Bronchial epithelial cell (primary cell): Measurements from ENCODE around the gene ANKS1B. TPM values are rescaled to one million over a fixed set of nuclear protein-coding genes. Genes with fewer than 3 reads are reported as not detected.
A peak's percentile ranks its signal among the peaks of the same experiment; 100 is the strongest.

ENCODE experiments used
- DNase-seq: peaks from one replicate; pipeline ENCODE4 v3.0.0-alpha.2; 2010; ENCODE audit warnings: low read depth
- FAIRE-seq: peaks from 2 replicates; lab custom pipeline; 2011; peaks lifted over from hg19 to GRCh38; lab: Jason Lieb, UNC
- H3K27me3 ChIP-seq: 2 replicates; pipeline ENCODE4 v1.5.1; 2011; ENCODE audit warnings: low read length; ENCODE audit not compliant: control insufficient read depth, insufficient read depth
- H3K36me3 ChIP-seq: 2 replicates; pipeline ENCODE4 v1.5.1; 2011; ENCODE audit warnings: low read length; ENCODE audit not compliant: control insufficient read depth, insufficient read depth
- H3K4me3 ChIP-seq: 2 replicates; pipeline ENCODE4 v1.5.1; 2011; ENCODE audit warnings: mild to moderate bottlenecking, low read depth, low read length, control low read depth
- CTCF ChIP-seq: IDR thresholded peaks from 2 replicates; pipeline ENCODE4 v1.5.1; 2011; ENCODE audit warnings: mild to moderate bottlenecking, moderate library complexity, low read length, control low read depth, inconsistent platforms; ENCODE audit not compliant: insufficient read depth, severe bottlenecking
- total RNA-seq: library from RNA; depleted of rRNA; stranded (reverse); fragments of >200 nt; gene quantifications from 2 replicates; pipeline ENCODE4 v1.2.1, GENCODE V29; 2014

The ANKS1B gene
- total RNA-seq, 1 donor from 2014 or later = 0.26 TPM

- peak; percentile 13 for DNase-seq
- Histone ChIP-seq H3K36me3 (no peaks in the 10 kb centered on the region), H3K27me3 (no peaks in the 10 kb centered on the region), H3K4me3 (no peak overlapping the region)
- TF ChIP-seq CTCF = no peak
- no peak for FAIRE-seq
Observed at GRCh38 chr12:99706736-99707473, 277.8 kb downstream of the ANKS1B start.

- no peak for FAIRE-seq
- no peaks in the 10 kb centered on the region for H3K27me3 ChIP-seq
- TF ChIP-seq CTCF = no peak
- H3K4me3 ChIP-seq = no peak overlapping the region
- DNase-seq = no peak
- no peaks in the 10 kb centered on the region for H3K36me3 ChIP-seq
Observed at GRCh38 chr12:99704458-99704857, 280.3 kb downstream of the ANKS1B start.

- no peaks in the 10 kb centered on the region for H3K27me3 ChIP-seq
- DNase-seq (no peak), FAIRE-seq (no peak)
- no peaks in the 10 kb centered on the region for H3K36me3 ChIP-seq
- H3K4me3 ChIP-seq = no peak overlapping the region
- TF ChIP-seq CTCF = no peak
Observed at GRCh38 chr12:99704036-99704435, 280.7 kb downstream of the ANKS1B start.

GRCh38 chr12:99700032-99700431 is 284.7 kb downstream of the ANKS1B start:
- no peak for TF ChIP-seq CTCF
- DNase-seq = no peak
- Histone ChIP-seq H3K4me3 (no peak overlapping the region), H3K27me3 (no peaks in the 10 kb centered on the region), H3K36me3 (no peaks in the 10 kb centered on the region)
- FAIRE-seq = no peak

- FAIRE-seq = no peak
Observed at GRCh38 chr12:99695050-99695449, 289.7 kb downstream of the ANKS1B start.

More at GRCh38 chr12:99695050-99695449, 289.7 kb downstream of the ANKS1B start:
- H3K4me3 ChIP-seq = no peak overlapping the region
- no peaks in the 10 kb centered on the region for H3K36me3 ChIP-seq
- H3K27me3 ChIP-seq = no peaks in the 10 kb centered on the region
- no peak for TF ChIP-seq CTCF
- no peak for DNase-seq
